Measurements from ENCODE around the gene CPEB2. TPM values are rescaled to one million over a fixed set of nuclear protein-coding genes. Genes with fewer than 3 reads are reported as not detected.

Gene CPEB2
- total RNA-seq, 1 donor from 2014 or later, result 32.8 TPM

GRCh38 chr4:15010038-15010585, 7.8 kb downstream of the CPEB2 start:
- DNase-seq, result no peak

DNA sequence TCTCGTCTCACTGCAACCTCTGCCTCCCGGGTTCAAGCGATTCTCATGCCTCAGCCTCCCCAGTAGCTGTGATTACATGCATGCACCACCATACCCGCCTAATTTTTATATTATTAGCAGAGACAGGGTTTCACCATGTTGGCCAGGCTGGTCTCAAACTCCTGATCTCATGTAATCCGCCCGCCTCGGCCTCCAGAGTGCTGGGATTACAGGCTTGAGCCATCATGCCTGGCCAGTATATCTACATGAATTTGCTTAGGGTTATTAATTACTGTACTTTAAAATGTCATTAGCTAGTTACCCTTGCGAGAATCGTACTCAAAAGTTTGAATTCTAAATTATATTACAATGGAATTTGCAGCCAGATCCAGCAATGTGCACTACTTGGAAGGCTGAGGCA, 8.9 kb downstream of the CPEB2 start:
- DNase-seq, result no peak

DNA sequence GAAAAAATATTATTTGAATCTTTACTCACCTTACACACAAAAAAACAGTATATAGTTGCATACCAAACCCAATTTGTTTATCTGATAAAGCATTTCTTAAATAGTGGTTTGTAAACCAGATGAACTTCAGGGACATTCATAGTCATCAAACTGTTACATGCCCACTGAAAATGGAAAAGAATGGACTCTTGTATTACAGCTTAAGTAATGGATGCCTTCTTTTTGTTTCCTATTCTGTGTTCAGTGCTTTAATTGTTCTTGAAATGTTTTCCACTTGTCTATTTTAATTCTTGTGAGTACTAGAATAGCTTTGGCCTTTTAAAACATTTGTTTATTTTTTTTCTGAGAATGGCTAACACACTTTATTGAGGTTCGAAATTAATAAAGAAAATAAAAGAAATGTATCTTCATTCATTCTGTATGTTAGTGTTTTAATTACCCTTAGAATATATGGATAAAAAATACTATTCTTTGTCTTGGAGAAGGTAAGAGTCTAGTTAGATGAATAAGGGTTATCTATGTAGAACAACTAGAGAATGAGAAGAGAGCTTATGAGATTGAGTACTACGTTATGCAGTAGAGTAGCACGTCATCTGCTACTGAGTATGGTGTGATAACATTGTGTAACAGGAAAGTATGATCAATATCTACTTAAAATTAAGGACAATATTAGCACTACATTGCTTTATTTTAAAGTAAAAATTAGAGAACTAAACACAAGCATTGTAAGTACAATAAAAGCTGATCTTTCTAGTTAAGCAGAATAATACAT, 9.9 kb downstream of the CPEB2 start:
- no peak for DNase-seq

- DNase-seq, result no peak
Measured at GRCh38 chr4:15013585-15013984, 11.3 kb downstream of the CPEB2 start.

DNA sequence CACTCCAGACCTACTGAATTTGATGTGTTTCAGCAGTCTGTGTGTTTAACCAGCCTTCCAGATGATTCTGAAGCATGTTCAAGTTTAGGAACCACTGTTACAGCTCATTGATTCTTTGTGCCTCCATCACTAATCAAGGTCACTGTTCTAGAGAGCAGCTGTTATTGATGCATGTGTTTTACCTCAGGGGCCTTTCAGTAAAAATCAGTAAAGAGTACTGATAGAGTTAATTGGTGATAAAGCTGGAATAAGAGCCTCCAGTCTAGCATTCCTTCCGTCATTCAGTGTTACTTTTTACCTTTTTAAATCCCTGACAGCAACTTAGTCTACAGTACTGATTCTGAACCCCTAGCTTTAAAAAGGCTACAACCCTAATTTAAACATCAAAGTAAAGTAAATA, 12.9 kb downstream of the CPEB2 start:
- no peak for DNase-seq

DNA sequence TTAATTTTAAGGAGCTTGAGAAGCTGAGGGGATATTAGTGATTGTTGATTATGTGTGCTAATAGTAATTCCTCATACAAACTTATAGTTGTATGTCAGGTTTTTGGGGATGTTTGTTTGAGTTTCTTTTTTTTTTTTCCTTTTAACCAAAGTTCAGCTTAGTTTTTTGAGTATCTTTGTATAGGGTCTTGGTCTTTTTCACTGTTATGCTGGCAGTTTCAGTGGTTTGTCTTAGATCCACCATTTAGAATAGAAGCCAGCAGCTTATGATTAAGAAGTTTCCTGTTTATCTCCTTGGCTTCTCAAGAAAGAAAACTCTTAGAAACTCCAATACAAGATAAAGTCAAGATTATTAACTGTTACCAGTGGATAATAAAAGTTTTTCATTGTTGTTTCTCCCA, 16.1 kb downstream of the CPEB2 start:
- no peak for DNase-seq

DNA sequence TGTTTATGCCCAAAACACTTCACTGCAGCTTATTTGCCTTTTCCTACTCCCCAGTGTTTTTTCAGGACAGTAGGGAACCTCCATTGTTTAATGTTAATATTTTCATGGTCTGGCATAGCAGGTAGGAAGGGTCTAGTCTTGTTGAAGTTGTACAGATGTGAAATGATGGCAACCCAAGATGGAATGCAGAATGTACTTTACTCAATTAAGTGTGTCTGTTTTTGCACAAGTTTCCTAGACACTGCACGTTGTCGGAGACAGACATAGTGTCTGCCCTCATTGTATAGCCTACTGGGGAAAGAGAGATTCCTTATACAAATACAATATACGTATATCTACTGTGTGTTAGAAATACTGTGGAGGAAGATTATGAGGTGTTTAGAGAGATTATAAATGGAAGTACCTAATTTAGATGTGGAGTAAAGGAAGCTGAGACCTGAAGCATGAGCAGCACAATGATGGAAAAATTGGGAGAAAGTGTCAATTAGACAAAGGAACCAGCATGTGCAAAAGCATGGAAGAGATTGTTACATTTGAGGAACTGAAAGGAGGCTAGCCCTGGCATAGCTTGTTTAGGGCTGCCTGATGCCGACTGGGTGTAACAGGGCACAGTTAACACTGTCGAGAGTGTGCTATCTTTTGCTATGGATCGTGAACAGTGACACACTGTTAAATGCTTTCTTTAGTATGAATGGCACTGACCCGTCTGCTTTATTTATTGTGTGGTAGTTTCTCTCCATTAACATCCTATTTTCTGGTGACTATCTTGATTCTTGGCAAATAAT, 18.4 kb downstream of the CPEB2 start:
- DNase-seq, result no peak

GRCh38 chr4:15021311-15021710, 19.0 kb downstream of the CPEB2 start:
- DNase-seq, result no peak

- no peak for DNase-seq
Measured at GRCh38 chr4:15021946-15022345, 19.7 kb downstream of the CPEB2 start.

- DNase-seq, result no peak
Measured at GRCh38 chr4:15024386-15024785, 22.1 kb downstream of the CPEB2 start.

- DNase-seq, result no peak
Measured at GRCh38 chr4:15025693-15026092, 23.4 kb downstream of the CPEB2 start.

- no peak for DNase-seq
Measured at GRCh38 chr4:15027921-15028435, 25.7 kb downstream of the CPEB2 start.

DNA sequence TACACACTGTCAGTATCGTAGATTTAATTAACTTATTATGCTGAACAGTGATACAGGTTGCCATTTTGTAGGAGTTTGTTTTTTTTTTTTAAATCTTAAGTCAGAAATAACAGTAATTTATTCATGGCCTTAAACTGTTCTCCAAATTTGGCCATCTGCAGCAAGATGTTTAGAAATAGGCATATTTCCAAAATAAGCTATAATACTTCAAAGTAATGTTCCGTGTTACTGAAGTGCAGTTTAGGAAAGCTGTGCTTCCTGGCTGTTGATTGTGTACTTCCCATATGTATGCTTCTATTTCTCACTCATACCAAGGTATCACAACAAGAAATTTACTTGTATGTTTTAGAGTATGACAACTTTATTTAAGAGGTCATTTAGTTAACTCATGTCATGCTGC, 28.9 kb downstream of the CPEB2 start:
- DNase-seq, result no peak

DNA sequence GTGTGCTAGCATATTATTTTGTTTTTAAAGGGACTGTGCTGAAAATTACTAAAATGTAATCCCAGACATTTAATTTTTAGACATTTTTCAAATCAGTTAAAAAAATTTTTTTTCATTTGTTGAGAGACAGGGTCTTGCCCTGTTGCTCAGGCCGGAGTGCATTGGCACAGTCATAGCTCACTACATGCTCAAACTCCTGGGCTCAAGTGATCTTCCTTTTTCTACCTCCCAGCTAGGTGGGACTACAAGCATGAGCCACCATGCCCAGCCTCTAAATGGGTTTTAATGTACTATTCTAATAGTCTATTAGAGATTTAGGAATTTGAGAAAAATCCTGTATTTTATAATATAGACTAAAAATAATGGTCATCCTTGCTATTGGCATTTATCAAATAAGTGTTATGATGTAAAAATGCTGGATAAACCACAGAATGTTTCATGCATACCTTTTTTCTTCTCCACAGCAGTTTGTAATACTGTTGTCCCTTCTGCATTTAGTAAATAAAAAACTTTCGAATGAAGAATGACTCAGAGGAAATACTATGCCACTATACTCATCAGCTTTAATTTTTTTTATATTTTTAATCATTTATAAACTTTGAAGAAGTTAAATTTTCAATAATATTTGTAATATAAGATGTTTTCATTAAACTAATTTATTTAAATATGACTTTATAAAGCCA, 29.9 kb downstream of the CPEB2 start:
- DNase-seq, result no peak

DNA sequence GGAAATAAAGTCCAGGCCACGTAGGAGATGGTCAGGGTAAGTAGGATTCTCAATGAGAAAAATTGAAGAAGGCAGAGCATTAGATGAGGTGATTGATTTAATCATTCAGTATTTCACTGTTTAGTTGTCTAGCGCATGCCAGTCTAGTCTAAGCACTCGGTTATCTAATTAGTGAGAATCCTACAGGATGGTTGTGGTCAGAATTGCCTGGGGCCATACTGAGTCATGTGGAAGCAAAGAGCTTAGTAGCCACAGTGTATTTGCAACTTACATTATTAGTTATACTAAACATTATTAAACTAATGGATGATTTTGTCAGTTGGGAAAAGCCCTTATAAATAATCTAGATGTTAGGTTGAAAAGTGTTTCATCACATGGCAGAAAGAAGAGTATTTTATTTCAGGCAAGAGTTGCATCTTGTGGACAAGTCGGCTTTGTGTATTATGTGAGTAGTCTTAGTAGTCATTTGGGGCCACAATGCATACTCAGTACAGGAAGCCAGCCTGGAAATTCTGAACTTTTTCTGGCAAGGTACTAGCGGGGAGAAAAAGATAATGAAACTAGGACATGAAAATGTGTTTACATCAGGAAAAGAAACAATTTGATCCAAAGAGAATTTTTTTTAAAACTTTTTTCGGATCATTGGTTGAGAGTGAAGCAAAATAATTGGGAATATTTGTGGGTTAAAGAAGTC, 31.9 kb downstream of the CPEB2 start:
- no peak for DNase-seq

DNA sequence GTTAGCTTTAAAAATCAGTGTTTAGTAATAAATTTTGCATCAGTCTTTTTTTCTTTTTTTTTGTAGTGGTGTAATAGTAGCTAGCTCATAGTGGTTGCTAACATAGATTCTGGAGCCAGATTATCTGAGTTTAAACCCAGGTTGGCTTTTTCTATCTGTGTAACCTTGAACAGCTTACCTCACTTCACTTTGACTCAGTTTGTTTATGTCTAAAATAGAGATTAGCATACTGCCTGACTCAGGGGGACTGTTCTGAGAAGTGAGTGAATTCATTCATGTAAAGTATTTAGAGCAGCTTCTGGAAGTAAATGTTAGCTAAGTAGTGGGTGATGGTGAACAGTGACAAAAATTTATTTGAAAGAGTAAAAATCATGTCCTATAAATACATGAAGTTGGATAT, 32.9 kb downstream of the CPEB2 start:
- DNase-seq, result no peak

DNA sequence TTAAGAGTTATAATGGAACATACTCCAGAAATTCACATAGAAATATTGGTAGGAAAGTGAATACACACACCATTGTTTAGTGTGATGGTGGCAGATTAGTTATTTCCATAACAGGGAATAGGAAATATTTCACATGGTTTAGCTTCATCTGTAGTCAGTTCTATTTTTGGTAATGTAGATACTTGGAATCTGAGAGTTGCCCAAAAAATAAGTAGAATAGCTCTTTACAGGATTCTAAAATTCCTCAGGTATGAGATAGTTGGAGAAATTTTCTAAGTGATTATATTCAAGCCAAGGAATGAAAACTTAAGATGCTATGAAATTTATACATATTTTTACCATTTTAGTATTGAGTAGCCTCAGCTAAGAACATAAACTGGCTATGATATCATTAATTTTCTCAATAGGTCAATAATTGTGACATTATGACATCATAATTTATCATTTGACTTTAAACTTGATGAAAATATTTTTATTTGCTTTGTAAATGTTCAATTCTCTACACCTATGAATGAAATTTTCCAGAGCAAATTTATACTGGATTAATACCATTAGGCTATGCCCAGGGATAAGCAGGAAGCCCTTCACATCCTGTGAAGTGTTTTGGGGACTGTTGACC, 35.8 kb downstream of the CPEB2 start:
- no peak for DNase-seq

- DNase-seq, result no peak
Measured at GRCh38 chr4:15040916-15041463, 38.7 kb downstream of the CPEB2 start.

GRCh38 chr4:15042529-15043167, 40.4 kb downstream of the CPEB2 start:
- DNase-seq, result no peak

DNA sequence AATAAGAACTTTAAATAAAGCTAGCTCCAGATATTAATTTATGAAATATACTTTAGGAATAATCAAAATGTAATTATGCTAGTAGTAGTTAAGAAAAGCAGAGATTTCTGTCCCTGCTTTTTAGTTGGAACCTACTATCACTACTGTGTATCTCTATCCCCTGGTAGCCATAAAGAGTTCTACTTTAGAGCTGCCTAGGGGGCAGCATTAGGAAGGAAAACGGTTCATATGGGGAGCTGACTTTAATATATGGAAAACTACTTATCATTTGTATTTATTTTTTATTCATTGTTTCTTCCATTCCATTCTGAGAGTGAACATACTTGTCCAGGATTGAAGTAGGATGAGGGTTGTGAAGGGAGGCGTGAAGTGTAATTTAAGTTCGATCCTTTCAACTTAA, 40.9 kb downstream of the CPEB2 start:
- no peak for DNase-seq

GRCh38 chr4:15043922-15044321, 41.6 kb downstream of the CPEB2 start:
- no peak for DNase-seq

Measured in occipital lobe (tissue), 2 donors.